Vagina (tissue), 2 donors: ENCODE results near the gene RRP36. TPM values are rescaled to one million over a fixed set of nuclear protein-coding genes. Genes with fewer than 3 reads are reported as not detected.

ENCODE experiments used
- DNase-seq, 2 donors: peaks; one replicate each; pipeline ENCODE4 v3.0.0-alpha.2; 2017; ENCODE audit errors: extremely low spot score in 2 of 2
- H3K27ac ChIP-seq: fragments of 200-600 bp; sonication (generic); one replicate; pipeline ENCODE4 v1.5.1; 2019
- H3K27me3 ChIP-seq: fragments of 200-600 bp; sonication (generic); one replicate; pipeline ENCODE4 v1.5.1; 2019
- H3K36me3 ChIP-seq, 2 donors: fragments of 200-600 bp; sonication (generic); one replicate each; pipeline ENCODE4 v1.5.1; 2017 to 2019
- H3K4me1 ChIP-seq: fragments of 200-600 bp; sonication (generic); one replicate; pipeline ENCODE4 v1.5.1; 2019
- H3K4me3 ChIP-seq, 2 donors: fragments of 200-600 bp; sonication (generic); 1 replicate in 1 of 2; 2 replicates in 1 of 2; pipeline ENCODE4 v1.5.1; 2016 to 2019
- H3K9me3 ChIP-seq: fragments of 200-600 bp; sonication (generic); one replicate; pipeline ENCODE4 v1.5.1; 2019
- CTCF ChIP-seq, 3 experiments: fragments of 450-650 bp in 2 of 3; fragments of 200-600 bp in 1 of 3; sonication (generic) in 1 of 3; IDR thresholded peaks; one replicate each; pipeline ENCODE4 v1.5.1; 2017 to 2019; ENCODE audit warnings: antibody characterized with exemption in 3 of 3, mild to moderate bottlenecking in 2 of 3, moderate library complexity in 2 of 3
- POLR2A ChIP-seq, 2 donors: fragments of 450-650 bp; IDR thresholded peaks; one replicate each; pipeline ENCODE4 v1.6.1; 2017; ENCODE audit warnings: antibody characterized with exemption in 2 of 2, mild to moderate bottlenecking in 2 of 2, moderate library complexity in 2 of 2
- POLR2AphosphoS5 ChIP-seq, 2 donors: sonication (generic); formaldehyde crosslinking; IDR thresholded peaks; one replicate each; pipeline ENCODE4 v1.9.0; 2017; ENCODE audit warnings: antibody characterized with exemption in 2 of 2, mild to moderate bottlenecking in 2 of 2, low read depth in 1 of 2; ENCODE audit not compliant: insufficient read depth in 1 of 2
- intact Hi-C: fragments of 100-400 bp; cut with DNase I; formaldehyde crosslinking; loops from one replicate; pipeline ENCODE4 v1.15.1; 2023
- total RNA-seq: library from RNA; depleted of rRNA; stranded (reverse); fragments of >200 nt; gene quantifications from one replicate; pipeline ENCODE4 v1.2.3, GENCODE V29; 2016

RRP36 gene
- total RNA-seq, 1 donor from 2014 or later = 36.6 TPM

- Histone ChIP-seq H3K9me3 (no peaks in the 10 kb centered on the region), H3K36me3 (peaks cover 0 to 35% of the 10 kb centered on the region in 2 donors), H3K4me1 (peaks cover 31% of the 10 kb centered on the region), H3K4me3 (no peak overlapping the region), H3K27me3 (no peaks in the 10 kb centered on the region), H3K27ac (no peak overlapping the region)
- intact Hi-C loops = no loop called here
- TF ChIP-seq CTCF (IDR thresholded peaks at IDR 0.05) (no peak), POLR2AphosphoS5 (IDR thresholded peaks at IDR 0.05; ENCODE audit: insufficient read depth in 1 of 2, low read depth in 1 of 2) (no peak), POLR2A (IDR thresholded peaks at IDR 0.05) (no peak)
- DNase-seq = no peak
These were observed 41.4 kb downstream of the RRP36 start for GRCh38 chr6:43062818-43063217.

GRCh38 chr6:43070028-43070632 lies 48.7 kb downstream of the RRP36 start:
- intact Hi-C loops = loop anchor here (10.0 kb wide), 1 partner anchor 55 kb away; no protein-coding TSS in a partner anchor
- H3K4me3 ChIP-seq = no peak overlapping the region
- no peak overlapping the region for H3K27ac ChIP-seq
- peaks cover 0 to 17% of the 10 kb centered on the region in 2 donors for H3K36me3 ChIP-seq
- peaks cover 5% of the 10 kb centered on the region for H3K4me1 ChIP-seq
- H3K27me3 ChIP-seq = no peaks in the 10 kb centered on the region
- H3K9me3 ChIP-seq = no peaks in the 10 kb centered on the region
- DNase-seq = no peak
- TF ChIP-seq CTCF (IDR thresholded peaks at IDR 0.05) = peak in 1 of 3 experiments; percentile 32
- TF ChIP-seq POLR2A (IDR thresholded peaks at IDR 0.05) = no peak

- intact Hi-C loops = loop anchor here (10.0 kb wide), 1 partner anchor 50 kb away; no protein-coding TSS in a partner anchor
- Histone ChIP-seq H3K27me3 (no peaks in the 10 kb centered on the region), H3K36me3 (no peaks in the 10 kb centered on the region), H3K4me1 (peaks cover 24% of the 10 kb centered on the region), H3K9me3 (no peaks in the 10 kb centered on the region), H3K27ac (peak overlapping the region; percentile 88), H3K4me3 (peak overlapping the region; percentile 71 to 91)
- no peak for DNase-seq
- TF ChIP-seq CTCF (IDR thresholded peaks at IDR 0.05) (no peak), POLR2AphosphoS5 (IDR thresholded peaks at IDR 0.05; ENCODE audit: insufficient read depth in 1 of 2, low read depth in 1 of 2) (peak in 1 of 2 donors; percentile 64)
These were observed 53.6 kb downstream of the RRP36 start for GRCh38 chr6:43074847-43075669.

GRCh38 chr6:43075670-43076463 lies 54.4 kb downstream of the RRP36 start, which contains the start of gene PTK7:
PTK7 (plus strand) TSS chr6:43076314; CDS start chr6:43076489, 175 bp downstream.
- TF ChIP-seq POLR2A (IDR thresholded peaks at IDR 0.05) = peak in 1 of 2 donors; percentile 22
- TF ChIP-seq POLR2AphosphoS5 (IDR thresholded peaks at IDR 0.05; ENCODE audit: insufficient read depth in 1 of 2, low read depth in 1 of 2) = peak in 1 of 2 donors; percentile 56
- no peak for TF ChIP-seq CTCF (IDR thresholded peaks at IDR 0.05)
- Histone ChIP-seq H3K27me3 (no peaks in the 10 kb centered on the region), H3K9me3 (no peaks in the 10 kb centered on the region), H3K4me3 (peak within 1 kb of the TSS; percentile 71 to 91), H3K27ac (peak within 1 kb of the TSS; percentile 88), H3K4me1 (peaks cover 24% of the 10 kb centered on the region), H3K36me3 (no peaks in the 10 kb centered on the region)
- intact Hi-C loops = loop anchor here (10.0 kb wide), 1 partner anchor 49 kb away; no protein-coding TSS in a partner anchor
- DNase-seq = no peak
